A549 (cell line): ENCODE data around the gene CHN1. TPM values are rescaled to one million over a fixed set of nuclear protein-coding genes. Genes with fewer than 3 reads are reported as not detected.

Experiments used
- ATAC-seq, 2 experiments: fragments of 200-7000 bp in 1 of 2; fragments of >200 bp in 1 of 2; cut with Nextera tagmentation in 1 of 2; cut with Tn5 transposase in 1 of 2; 3 replicates each; pipeline versions ENCODE4 v1.8.0 to v1.9.1; 2018 to 2020; ENCODE audit warnings: mild to moderate bottlenecking in 1 of 2, moderate library complexity in 1 of 2
- CTCF ChIA-PET: fragments of 300-600 bp; sonication (Branson Sonifier 250); formaldehyde crosslinking; extraction: SDS; loops from one replicate; lab custom pipeline; 2021; ENCODE audit warnings: antibody characterized with exemption, inconsistent platforms; lab: Yijun Ruan, JAX
- POLR2A ChIA-PET: fragments of 350-600 bp; formaldehyde crosslinking; extraction: SDS; loops from one replicate; lab custom pipeline; 2021; ENCODE audit warnings: antibody characterized with exemption, inconsistent platforms; lab: Yijun Ruan, JAX
- DNase-seq, 2 experiments: peaks; one replicate each; pipeline versions ENCODE4 v3.0.0 to v3.0.0-alpha.2; 2011 to 2016; ENCODE audit warnings: low read depth in 1 of 2, low spot score in 1 of 2
- FAIRE-seq: peaks from 2 replicates; lab custom pipeline; 2011; peaks lifted over from hg19 to GRCh38; lab: Jason Lieb, UNC
- H3K27ac ChIP-seq, 2 experiments: fragments of >200 bp; sonication (Bioruptor Twin); formaldehyde crosslinking; 3 replicates each; pipeline ENCODE4 v1.5.1; 2016 to 2017
- H3K4me1 ChIP-seq: fragments of >200 bp; sonication (Bioruptor Twin); formaldehyde crosslinking; 3 replicates; pipeline ENCODE4 v1.6.1; 2016
- H3K4me2 ChIP-seq: fragments of >200 bp; sonication (Bioruptor Twin); formaldehyde crosslinking; 3 replicates; pipeline ENCODE4 v1.6.1; 2016
- H3K4me3 ChIP-seq: fragments of >200 bp; sonication (Bioruptor Twin); formaldehyde crosslinking; 3 replicates; pipeline ENCODE4 v1.5.1; 2016
- H3K9me3 ChIP-seq: fragments of >200 bp; sonication (Bioruptor Twin); formaldehyde crosslinking; 3 replicates; pipeline ENCODE4 v1.6.1; 2016
- BCL3 ChIP-seq: fragments of >200 bp; sonication (Bioruptor Twin); formaldehyde crosslinking; IDR thresholded peaks from 3 replicates; pipeline ENCODE4 v1.6.1; 2016
- CBX2 ChIP-seq: fragments of 200-600 bp; sonication (generic); IDR thresholded peaks from 2 replicates; pipeline ENCODE4 v1.6.1; 2016; ENCODE audit warnings: low read depth, mild to moderate bottlenecking, borderline replicate concordance
- ELK1 ChIP-seq: fragments of 150-350 bp; IDR thresholded peaks from 2 replicates; pipeline ENCODE4 v1.6.1; 2014; ENCODE audit warnings: low read depth, mild to moderate bottlenecking, low read length
- FOXS1 ChIP-seq: fragments of 250-450 bp; sonication (Bioruptor Pico); IDR thresholded peaks from 2 replicates; pipeline ENCODE4 v1.5.0; 2020; ENCODE audit warnings: mild to moderate bottlenecking, moderate library complexity
- HEYL ChIP-seq: fragments of 250-450 bp; sonication (Bioruptor Pico); IDR thresholded peaks from 2 replicates; pipeline ENCODE4 v1.8.0; 2021; ENCODE audit warnings: mild to moderate bottlenecking, moderate library complexity
- HOXB5 ChIP-seq: fragments of 250-450 bp; sonication (Bioruptor Pico); IDR thresholded peaks from 2 replicates; pipeline ENCODE4 v1.5.0; 2020; ENCODE audit warnings: mild to moderate bottlenecking, moderate library complexity
- KDM1A ChIP-seq: fragments of 200-600 bp; sonication (generic); IDR thresholded peaks from 2 replicates; pipeline ENCODE4 v1.6.1; 2016; ENCODE audit warnings: low read depth, mild to moderate bottlenecking
- MAFK ChIP-seq: fragments of 450-650 bp; IDR thresholded peaks from 2 replicates; pipeline ENCODE4 v1.6.1; 2014; ENCODE audit not compliant: partially characterized antibody
- NFE2L2 ChIP-seq: fragments of 150-350 bp; conservative IDR thresholded peaks from 2 replicates; pipeline ENCODE4 v1.6.1; 2014; ENCODE audit warnings: low read length
- POLR2A ChIP-seq: IDR thresholded peaks from 2 replicates; pipeline ENCODE4 v1.6.1; 2012; ENCODE audit warnings: mild to moderate bottlenecking, low read length
- RARB ChIP-seq: fragments of 250-450 bp; sonication (Bioruptor Pico); IDR thresholded peaks from 2 replicates; pipeline ENCODE4 v1.8.0; 2021; ENCODE audit warnings: mild to moderate bottlenecking, moderate library complexity
- SMC3 ChIP-seq: fragments of >200 bp; sonication (Bioruptor Twin); formaldehyde crosslinking; IDR thresholded peaks from 3 replicates; pipeline ENCODE4 v1.6.1; 2018; ENCODE audit warnings: inconsistent platforms
- SREBF2 ChIP-seq: fragments of 450-650 bp; IDR thresholded peaks from 2 replicates; pipeline ENCODE4 v1.6.1; 2014; ENCODE audit warnings: mild to moderate bottlenecking, moderate library complexity
- WGBS: methylation state at CpG from one replicate; pipeline ENCODE4 v1.1.6; 2017; ENCODE audit errors: missing lambda C conversion rate; 5-methylcytosine and 5-hydroxymethylcytosine counted together
- polyA plus RNA-seq, 4 experiments: library from polyadenylated mRNA; depleted of rRNA in 3 of 4; stranded (reverse); fragments of >200 nt; fragmentation: RNase III in 1 of 4; extraction: RNeasy Plus Mini Kit Qiagen cat#74134 plus additional on column Dnase treatment in 1 of 4; gene quantifications; 2 replicates in 3 of 4; 3 replicates in 1 of 4; pipeline ENCODE4 v1.2.3, GENCODE V29; 2011 to 2017

The CHN1 gene
- polyA plus RNA-seq, 2 of the 4 experiments (the other 2 are of a cell fraction), result 20.9 to 46.6 TPM

DNA sequence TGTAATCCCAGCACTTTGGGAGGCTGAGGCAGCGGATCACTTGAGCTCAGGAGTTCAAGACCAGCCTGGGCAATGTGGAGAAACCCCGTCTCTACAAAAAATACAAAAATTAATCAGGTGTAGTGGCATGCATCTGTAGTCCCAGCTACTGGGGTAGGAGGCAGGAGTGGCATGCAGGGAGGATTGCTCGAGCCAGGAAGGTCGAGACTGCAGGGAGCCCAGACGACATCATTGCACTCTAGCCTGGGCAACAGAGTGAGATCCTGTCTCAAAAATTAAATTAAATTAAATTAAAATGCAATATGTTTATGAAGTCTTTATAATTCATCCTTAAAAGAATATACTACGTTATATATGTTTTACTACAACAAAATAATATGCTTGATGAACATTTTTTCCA lies 38.1 kb downstream of the CHN1 start:
- DNase-seq (no peak), FAIRE-seq (no peak), ATAC-seq (no peak)
- Histone ChIP-seq H3K27ac (peak overlapping the region in 1 of 2 experiments; percentile 67; a peak in 2 of 6 replicates), H3K4me2 (no peak overlapping the region), H3K4me3 (no peak overlapping the region), H3K9me3 (no peaks in the 10 kb centered on the region), H3K4me1 (peaks cover 39% of the 10 kb centered on the region)
- CTCF ChIA-PET, result interaction anchor here (1.0 kb wide), 1 partner anchor 196 kb away, joined by 3 read pairs; no protein-coding TSS in a partner anchor
- 91% methylated on average over 6 of the region's 6 CpGs for WGBS
- TF ChIP-seq POLR2A, result no peak
- POLR2A ChIA-PET, result no interaction called here

DNA sequence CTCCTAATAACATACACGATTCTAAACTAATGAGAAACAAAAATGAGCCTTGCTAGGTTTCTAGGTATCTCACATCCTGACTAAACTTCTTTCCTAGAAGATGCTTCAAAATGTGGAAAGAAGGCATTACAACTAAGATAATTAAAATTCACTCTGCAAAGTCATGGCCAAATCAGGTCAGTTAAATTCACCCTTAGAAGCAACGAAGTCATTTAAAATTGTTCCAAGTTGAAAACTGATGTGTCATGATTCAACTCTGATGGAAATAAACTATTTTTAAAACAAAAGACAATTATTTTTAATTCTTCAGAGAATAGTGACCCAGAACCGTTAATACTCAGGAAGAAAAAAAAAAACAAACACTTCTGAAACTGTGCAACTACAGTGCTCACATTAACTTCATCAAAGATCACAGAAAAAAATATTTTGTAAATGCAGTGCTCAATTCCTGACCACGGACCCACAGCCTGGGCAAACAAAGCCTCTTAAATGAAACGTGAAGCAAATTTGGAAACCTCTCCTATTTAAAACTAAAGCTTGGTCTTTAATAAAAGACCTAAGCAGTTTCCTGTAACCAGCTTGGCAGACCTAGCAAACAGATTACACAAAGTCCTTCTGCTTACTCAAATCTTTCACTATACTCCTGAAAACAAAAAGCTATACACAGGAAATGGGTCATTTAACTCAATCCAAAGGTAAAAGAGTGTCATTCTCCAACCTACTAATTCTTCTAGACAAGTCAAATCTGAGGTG lies 39.0 kb downstream of the CHN1 start:
- ATAC-seq (peak in 1 of 2 experiments; percentile 46; a peak in 2 of 6 replicates), FAIRE-seq (no peak), DNase-seq (no peak)
- Histone ChIP-seq H3K4me1 (peaks cover 30% of the 10 kb centered on the region), H3K27ac (peak overlapping the region; percentile 56 to 67), H3K4me3 (no peak overlapping the region), H3K4me2 (peak overlapping the region; percentile 75), H3K9me3 (no peaks in the 10 kb centered on the region)
- ChIA-PET CTCF (interaction anchor here (1.0 kb wide), 1 partner anchor 195 kb away, joined by 3 read pairs; no protein-coding TSS in a partner anchor), POLR2A (no interaction called here)
- TF ChIP-seq NFE2L2 (no peak), HOXB5 (CRISPR knock-in tag) (no peak), FOXS1 (CRISPR knock-in tag) (no peak), MAFK (peak; percentile 61)
- 24% methylated on average over 5 of the region's 5 CpGs for WGBS

DNA sequence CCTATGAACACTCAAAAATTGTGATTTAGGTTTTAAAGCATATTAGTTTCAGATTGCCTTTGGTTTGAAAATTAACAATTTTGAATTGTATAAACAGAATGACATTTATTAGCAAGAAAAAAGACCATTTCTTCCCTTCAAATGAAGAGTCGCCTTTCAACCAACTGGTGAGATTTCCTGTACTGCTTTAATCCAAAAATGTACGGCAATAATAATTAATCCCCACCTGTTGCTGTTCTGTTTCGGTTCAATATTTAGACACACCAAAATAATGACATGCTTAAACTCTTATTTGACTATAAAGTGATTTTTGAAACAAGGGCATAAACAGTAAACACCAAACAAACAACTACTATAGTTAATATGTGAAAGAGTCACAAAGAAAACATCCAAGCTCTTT lies 39.6 kb downstream of the CHN1 start:
- H3K4me2 ChIP-seq, result peak overlapping the region; percentile 75
- ATAC-seq, result no peak
- TF ChIP-seq BCL3, result no peak
- no peak for TF ChIP-seq SREBF2
- TF ChIP-seq ELK1, result no peak
- no peak for TF ChIP-seq RARB (CRISPR knock-in tag)
- no peak for TF ChIP-seq FOXS1 (CRISPR knock-in tag)
- no peak overlapping the region for H3K4me3 ChIP-seq
- peak overlapping the region; percentile 56 to 67; a peak in 5 of 6 replicates for H3K27ac ChIP-seq
- no peaks in the 10 kb centered on the region for H3K9me3 ChIP-seq
- no peak for FAIRE-seq
- ChIA-PET POLR2A (no interaction called here), CTCF (no interaction called here)
- DNase-seq, result no peak
- 88% methylated on average over 3 of the region's 3 CpGs for WGBS
- peaks cover 24% of the 10 kb centered on the region for H3K4me1 ChIP-seq

- ATAC-seq (no peak), DNase-seq (no peak), FAIRE-seq (no peak)
- H3K27ac ChIP-seq, result no peak overlapping the region
- no peaks in the 10 kb centered on the region for H3K9me3 ChIP-seq
- H3K4me1 ChIP-seq, result peaks cover 20% of the 10 kb centered on the region
- no peak overlapping the region for H3K4me3 ChIP-seq
- H3K4me2 ChIP-seq, result no peak overlapping the region
- TF ChIP-seq KDM1A (no peak), ELK1 (no peak), HEYL (no peak), SMC3 (no peak), CBX2 (no peak)
- ChIA-PET CTCF (no interaction called here), POLR2A (no interaction called here)
- 91% methylated on average over 2 of the region's 2 CpGs for WGBS
Observed at GRCh38 chr2:174964404-174964803, 40.8 kb downstream of the CHN1 start.
